Measurements from ENCODE around the gene PTGR2.

DNA sequence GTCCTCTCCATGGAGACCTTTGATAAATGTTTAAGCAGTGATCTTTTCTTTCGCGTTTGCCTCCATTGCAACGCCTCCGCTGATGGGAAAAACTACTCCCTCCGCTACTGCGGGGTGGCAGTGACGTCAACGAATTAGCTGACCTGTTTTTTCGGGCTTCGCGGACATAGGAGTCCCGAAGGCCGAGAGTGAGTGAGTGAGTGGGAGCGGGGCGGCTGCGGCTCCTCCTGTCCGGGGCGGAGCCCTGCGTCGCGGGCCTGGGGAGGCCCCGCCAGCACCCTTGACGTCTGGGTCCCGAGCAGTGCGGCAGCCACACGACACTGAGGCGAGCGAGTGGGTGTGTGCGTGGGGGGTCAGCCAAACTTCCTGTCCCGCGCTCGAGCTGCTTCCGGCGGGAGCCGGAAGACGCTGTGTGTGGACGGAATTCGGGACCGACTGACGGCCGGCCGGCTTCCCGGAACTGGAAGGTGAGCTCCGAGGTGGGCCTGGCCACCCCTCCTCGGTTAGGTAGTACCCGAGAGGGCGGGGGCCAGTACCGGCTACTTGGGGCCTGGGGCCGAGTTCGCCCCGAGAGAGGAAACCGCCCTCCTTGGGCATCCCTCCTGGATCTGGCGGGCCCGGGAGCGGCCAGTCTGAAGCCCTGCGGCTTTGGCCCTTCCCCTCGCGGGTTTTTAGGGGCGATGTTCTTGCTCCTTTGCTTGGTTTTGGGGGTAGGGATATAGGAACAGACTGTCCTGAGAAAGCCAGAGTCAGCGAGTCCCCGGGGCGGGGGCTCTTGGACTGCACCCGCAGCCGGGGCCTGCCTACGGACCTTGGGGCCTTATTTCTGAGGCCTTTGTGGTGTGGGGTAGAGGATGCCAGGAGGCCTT, 35.1 kb downstream of the PTGR2 start, which contains the start of gene ZNF410:
- TF ChIP-seq, protein P1, sequence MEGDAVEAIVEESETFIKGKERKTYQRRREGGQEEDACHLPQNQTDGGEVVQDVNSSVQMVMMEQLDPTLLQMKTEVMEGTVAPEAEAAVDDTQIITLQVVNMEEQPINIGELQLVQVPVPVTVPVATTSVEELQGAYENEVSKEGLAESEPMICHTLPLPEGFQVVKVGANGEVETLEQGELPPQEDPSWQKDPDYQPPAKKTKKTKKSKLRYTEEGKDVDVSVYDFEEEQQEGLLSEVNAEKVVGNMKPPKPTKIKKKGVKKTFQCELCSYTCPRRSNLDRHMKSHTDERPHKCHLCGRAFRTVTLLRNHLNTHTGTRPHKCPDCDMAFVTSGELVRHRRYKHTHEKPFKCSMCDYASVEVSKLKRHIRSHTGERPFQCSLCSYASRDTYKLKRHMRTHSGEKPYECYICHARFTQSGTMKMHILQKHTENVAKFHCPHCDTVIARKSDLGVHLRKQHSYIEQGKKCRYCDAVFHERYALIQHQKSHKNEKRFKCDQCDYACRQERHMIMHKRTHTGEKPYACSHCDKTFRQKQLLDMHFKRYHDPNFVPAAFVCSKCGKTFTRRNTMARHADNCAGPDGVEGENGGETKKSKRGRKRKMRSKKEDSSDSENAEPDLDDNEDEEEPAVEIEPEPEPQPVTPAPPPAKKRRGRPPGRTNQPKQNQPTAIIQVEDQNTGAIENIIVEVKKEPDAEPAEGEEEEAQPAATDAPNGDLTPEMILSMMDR (IDR thresholded peaks at IDR 0.05), result peak in 1 of 4 experiments; percentile 1
- TF ChIP-seq POLR2AphosphoS5 (IDR thresholded peaks at IDR 0.05), result peak; percentile 91
